ENCODE results near the gene MEF2C.

Gene MEF2C

DNA sequence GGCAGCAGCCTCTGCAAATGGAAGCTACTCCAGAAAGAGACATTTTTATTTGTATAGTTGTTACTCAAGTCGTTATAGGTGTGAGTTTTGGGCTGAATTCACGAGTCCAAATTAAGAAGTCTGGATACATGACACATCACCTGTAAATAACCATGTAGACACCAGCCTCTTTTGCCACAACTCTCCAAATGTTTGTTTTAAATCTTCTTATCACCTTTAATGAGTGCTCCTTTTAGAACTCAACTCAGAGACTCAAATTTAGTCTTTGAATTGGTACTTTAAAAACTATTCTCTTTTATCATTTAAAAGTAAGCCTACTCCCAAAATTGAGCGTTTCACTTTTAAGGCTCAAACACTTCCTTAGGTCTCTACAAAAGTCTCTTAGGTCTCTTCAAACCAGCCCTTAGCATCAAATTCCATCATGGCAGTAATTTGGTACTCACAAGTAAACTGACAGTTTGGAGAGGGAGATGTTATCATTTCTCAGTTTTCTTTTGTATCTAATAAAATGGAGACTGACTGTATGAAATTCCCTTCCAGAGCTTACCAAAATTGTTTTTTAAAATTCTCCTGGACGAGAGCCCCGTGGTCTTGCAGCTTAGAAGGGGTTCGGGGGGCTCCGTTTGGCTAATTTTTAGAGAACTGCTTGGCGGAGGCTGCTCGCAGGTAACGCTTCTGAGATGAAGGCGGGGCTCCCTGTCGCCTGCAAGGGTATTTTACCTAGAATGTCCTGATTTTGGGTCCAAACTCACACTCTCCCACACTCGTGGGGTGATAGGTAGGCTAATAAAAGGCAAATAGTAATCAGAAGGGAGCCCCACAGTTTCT lies 194.6 kb downstream of the MEF2C start:
- DNase-seq (ENCODE audit: low read depth), result no peak

GRCh38 chr5:88687373-88687911 lies 195.5 kb downstream of the MEF2C start:
- TF ChIP-seq CTCF (IDR thresholded peaks at IDR 0.05; ENCODE audit: insufficient read depth, low read depth, low read length, missing control alignments), result no peak
- no peak overlapping the region for H3K4me3 ChIP-seq (ENCODE audit: low read length)
- DNase-seq (ENCODE audit: low read depth), result no peak

More for the DNA sequence above, 194.6 kb downstream of the MEF2C start:
- no peak overlapping the region for H3K4me3 ChIP-seq (ENCODE audit: low read length)
- no peak for TF ChIP-seq CTCF (IDR thresholded peaks at IDR 0.05; ENCODE audit: insufficient read depth, low read depth, low read length, missing control alignments)

DNA sequence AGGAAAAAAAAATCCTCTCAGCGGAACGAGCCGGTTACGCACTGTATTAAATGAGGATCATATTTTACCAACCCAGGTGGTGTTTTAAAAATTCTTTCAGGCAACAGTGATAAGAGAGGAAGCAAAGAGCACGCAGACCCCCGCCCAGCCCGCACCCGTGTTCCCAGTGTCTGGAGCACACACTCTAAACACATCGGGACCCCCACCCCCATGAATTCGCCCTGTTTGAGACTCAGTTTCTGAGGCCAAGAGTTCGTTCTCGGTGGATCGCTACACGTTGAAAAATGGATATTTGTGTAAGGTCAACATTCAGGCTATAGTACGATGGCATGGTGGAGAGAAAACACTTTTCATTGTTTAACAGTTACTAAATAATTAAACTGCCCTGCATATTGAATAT lies 196.3 kb downstream of the MEF2C start:
- TF ChIP-seq CTCF (IDR thresholded peaks at IDR 0.05; ENCODE audit: insufficient read depth, low read depth, low read length, missing control alignments), result no peak
- DNase-seq (ENCODE audit: low read depth), result no peak
- no peak overlapping the region for H3K4me3 ChIP-seq (ENCODE audit: low read length)

DNA sequence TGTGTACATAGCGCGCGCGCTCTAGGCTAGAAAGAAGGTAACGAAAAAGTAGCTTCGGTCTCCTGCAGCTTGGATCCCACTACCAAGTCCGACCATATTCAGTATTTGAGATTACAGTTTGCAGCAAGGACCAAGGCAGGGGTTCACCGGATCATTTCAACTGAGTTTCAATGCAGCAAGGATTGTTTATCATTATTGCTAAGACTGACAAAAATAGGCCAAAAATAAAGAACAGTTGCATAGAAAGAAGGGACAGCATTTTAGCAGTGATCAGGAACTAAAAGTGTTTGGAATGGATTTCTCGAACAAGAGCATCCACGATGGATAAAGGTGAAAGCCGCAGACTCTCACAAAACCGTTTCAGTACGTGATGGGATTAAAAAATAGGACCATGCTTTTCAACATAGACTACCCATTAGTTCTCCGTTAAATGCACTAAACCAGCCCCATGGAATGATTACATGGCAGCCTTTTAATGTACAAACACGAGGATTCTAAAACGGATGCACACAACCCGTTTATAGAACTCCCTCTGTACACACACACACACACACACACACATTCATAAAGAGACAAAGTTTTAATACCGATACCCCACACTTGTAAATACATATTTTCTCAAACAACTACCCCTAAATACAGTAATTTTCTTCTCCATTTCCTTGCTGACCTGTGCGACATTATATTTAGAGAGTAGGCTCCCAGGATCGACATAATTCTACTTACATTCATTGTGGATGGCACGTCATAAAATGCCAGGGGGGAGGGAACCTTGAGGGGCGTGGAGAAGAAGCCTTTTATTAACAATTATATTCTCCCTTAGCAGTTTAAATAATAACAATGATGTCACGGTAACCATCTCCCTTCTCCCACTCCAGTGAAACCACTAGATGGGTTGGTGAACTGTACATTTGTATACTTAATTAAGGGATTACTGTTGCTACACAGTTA lies 197.1 kb downstream of the MEF2C start:
- TF ChIP-seq CTCF (IDR thresholded peaks at IDR 0.05; ENCODE audit: insufficient read depth, low read depth, low read length, missing control alignments), result no peak
- no peak for DNase-seq (ENCODE audit: low read depth)
- no peak overlapping the region for H3K4me3 ChIP-seq (ENCODE audit: low read length)

- DNase-seq (ENCODE audit: low read depth), result no peak
- H3K4me3 ChIP-seq (ENCODE audit: low read length), result no peak overlapping the region
- TF ChIP-seq CTCF (IDR thresholded peaks at IDR 0.05; ENCODE audit: insufficient read depth, low read depth, low read length, missing control alignments), result no peak
These were observed 199.4 kb downstream of the MEF2C start for GRCh38 chr5:88683506-88684135.

DNA sequence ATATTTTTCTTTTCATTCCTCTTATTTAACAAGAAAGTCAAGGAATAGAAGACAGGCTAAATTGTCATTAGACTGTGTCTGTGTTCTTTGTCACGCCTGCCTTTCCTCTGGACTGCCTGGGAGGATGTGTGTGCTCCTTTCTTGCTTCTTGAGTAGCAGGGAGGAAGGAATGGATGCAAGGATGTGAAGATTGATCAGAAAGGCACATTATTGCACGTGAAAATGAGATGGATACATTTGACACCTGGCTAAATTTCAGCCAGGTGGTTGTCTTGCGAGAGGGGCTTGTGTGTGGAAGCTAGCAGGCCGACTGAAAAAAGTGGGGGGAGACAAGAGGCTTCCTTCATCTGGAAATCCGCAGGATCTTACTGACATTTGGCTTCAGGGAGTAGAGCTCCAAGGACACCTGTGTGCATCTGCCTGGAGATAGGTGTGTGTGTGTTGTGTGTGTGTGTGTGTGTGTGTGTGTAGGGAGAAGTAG lies 200.1 kb downstream of the MEF2C start:
- no peak overlapping the region for H3K4me3 ChIP-seq (ENCODE audit: low read length)
- no peak for DNase-seq (ENCODE audit: low read depth)
- TF ChIP-seq CTCF (IDR thresholded peaks at IDR 0.05; ENCODE audit: insufficient read depth, low read depth, low read length, missing control alignments), result no peak

All from epithelial cell of esophagus (primary cell).